Subcutaneous adipose tissue (tissue), 4 donors: ENCODE measurements around the gene SLC27A5. TPM values are rescaled to one million over a fixed set of nuclear protein-coding genes. Genes with fewer than 3 reads are reported as not detected.

Source experiments
- CTCF ChIP-seq: fragments of 450-650 bp; IDR thresholded peaks from one replicate; pipeline ENCODE4 v1.5.1; 2016; ENCODE audit warnings: low read depth, mild to moderate bottlenecking, control low read depth, antibody characterized with exemption, moderate library complexity
- total RNA-seq, 4 donors: library from RNA; depleted of rRNA; stranded (reverse); fragments of >200 nt; gene quantifications; one replicate each; pipeline ENCODE4 v1.1.0, GENCODE V29; 2016

The SLC27A5 gene
- total RNA-seq, 4 donors from 2014 or later: 4.2 to 13.4 (median 7.2) TPM

GRCh38 chr19:58557221-58558065 is 45.7 kb upstream of the SLC27A5 start:
- TF ChIP-seq CTCF: no peak

- TF ChIP-seq CTCF: no peak
Measured at GRCh38 chr19:58556622-58557220, 44.9 kb upstream of the SLC27A5 start.

GRCh38 chr19:58555920-58556621 is 44.3 kb upstream of the SLC27A5 start:
- TF ChIP-seq CTCF: no peak

- TF ChIP-seq CTCF: no peak
Measured at GRCh38 chr19:58555369-58555885, 43.6 kb upstream of the SLC27A5 start.

- no peak for TF ChIP-seq CTCF
Measured at GRCh38 chr19:58554494-58555368, 42.9 kb upstream of the SLC27A5 start, which contains the start of gene CHMP2A. Gene CHMP2A (minus strand): TSS chr19:58555105. CDS start chr19:58554212, 893 bp downstream.

- no peak for TF ChIP-seq CTCF
Measured at GRCh38 chr19:58553799-58554493, 42.2 kb upstream of the SLC27A5 start.
